ENCODE measurements around the gene ATP6AP1.

ATP6AP1 gene

GRCh38 chrX:154401045-154401799, 27.3 kb upstream of the ATP6AP1 start:
- Histone ChIP-seq H3K4me3 (ENCODE audit: low read length) (no peak overlapping the region), H3K27ac (ENCODE audit: low read depth, low read length) (no peak overlapping the region)
- TF ChIP-seq EZH2phosphoT487 (IDR thresholded peaks at IDR 0.05; ENCODE audit: borderline replicate concordance, low read length) (no peak), CTCF (IDR thresholded peaks at IDR 0.05; ENCODE audit: low read depth, low read length, poor library complexity, severe bottlenecking) (no peak)

GRCh38 chrX:154401918-154402621, 26.4 kb upstream of the ATP6AP1 start:
- no peak overlapping the region for H3K4me2 ChIP-seq (ENCODE audit: low read length)
- H3K27ac ChIP-seq (ENCODE audit: low read depth, low read length), result no peak overlapping the region
- H3K36me3 ChIP-seq (ENCODE audit: control insufficient read depth, low read length), result peaks cover 33% of the 10 kb centered on the region
- TF ChIP-seq EZH2phosphoT487 (IDR thresholded peaks at IDR 0.05; ENCODE audit: borderline replicate concordance, low read length), result no peak
- TF ChIP-seq CTCF (IDR thresholded peaks at IDR 0.05; ENCODE audit: low read depth, low read length, poor library complexity, severe bottlenecking), result no peak
- H3K9me2 ChIP-seq (replicated peaks; ENCODE audit: control insufficient read depth, low read length), result no peaks in the 10 kb centered on the region
- H3K4me3 ChIP-seq (ENCODE audit: low read length), result no peak overlapping the region
- peaks cover 25% of the 10 kb centered on the region for H3K79me2 ChIP-seq (ENCODE audit: control insufficient read depth, low read length)
- H3K27me3 ChIP-seq (ENCODE audit: control insufficient read depth, low read length), result no peaks in the 10 kb centered on the region
- H3K4me1 ChIP-seq (ENCODE audit: control insufficient read depth, low read length), result peaks cover 14% of the 10 kb centered on the region
- H3K9me3 ChIP-seq (ENCODE audit: control insufficient read depth, insufficient read depth, low read length), result no peaks in the 10 kb centered on the region
- H4K20me1 ChIP-seq (ENCODE audit: control insufficient read depth, insufficient read depth, low read depth, low read length), result no peaks in the 10 kb centered on the region
- peaks cover 29% of the 10 kb centered on the region for H3F3A ChIP-seq (ENCODE audit: control insufficient read depth, insufficient read depth)

More at GRCh38 chrX:154401045-154401799, 27.3 kb upstream of the ATP6AP1 start:
- H3K27me3 ChIP-seq (ENCODE audit: control insufficient read depth, low read length), result no peaks in the 10 kb centered on the region
- no peaks in the 10 kb centered on the region for H3K9me2 ChIP-seq (replicated peaks; ENCODE audit: control insufficient read depth, low read length)
- no peaks in the 10 kb centered on the region for H4K20me1 ChIP-seq (ENCODE audit: control insufficient read depth, insufficient read depth, low read depth, low read length)
- peaks cover 29% of the 10 kb centered on the region for H3F3A ChIP-seq (ENCODE audit: control insufficient read depth, insufficient read depth)
- peaks cover 33% of the 10 kb centered on the region for H3K36me3 ChIP-seq (ENCODE audit: control insufficient read depth, low read length)
- H3K4me2 ChIP-seq (ENCODE audit: low read length), result no peak overlapping the region
- no peaks in the 10 kb centered on the region for H3K9me3 ChIP-seq (ENCODE audit: control insufficient read depth, insufficient read depth, low read length)
- peaks cover 28% of the 10 kb centered on the region for H3K79me2 ChIP-seq (ENCODE audit: control insufficient read depth, low read length)
- peaks cover 17% of the 10 kb centered on the region for H3K4me1 ChIP-seq (ENCODE audit: control insufficient read depth, low read length)

- Histone ChIP-seq H3K36me3 (ENCODE audit: control insufficient read depth, low read length) (peaks cover 33% of the 10 kb centered on the region), H3K4me3 (ENCODE audit: low read length) (no peak overlapping the region), H4K20me1 (ENCODE audit: control insufficient read depth, insufficient read depth, low read depth, low read length) (no peaks in the 10 kb centered on the region), H3K27me3 (ENCODE audit: control insufficient read depth, low read length) (no peaks in the 10 kb centered on the region), H3K27ac (ENCODE audit: low read depth, low read length) (no peak overlapping the region), H3K4me1 (ENCODE audit: control insufficient read depth, low read length) (peaks cover 11% of the 10 kb centered on the region), H3F3A (ENCODE audit: control insufficient read depth, insufficient read depth) (peaks cover 29% of the 10 kb centered on the region), H3K9me2 (replicated peaks; ENCODE audit: control insufficient read depth, low read length) (no peaks in the 10 kb centered on the region), H3K79me2 (ENCODE audit: control insufficient read depth, low read length) (peaks cover 19% of the 10 kb centered on the region), H3K4me2 (ENCODE audit: low read length) (no peak overlapping the region), H3K9me3 (ENCODE audit: control insufficient read depth, insufficient read depth, low read length) (no peaks in the 10 kb centered on the region)
- no peak for TF ChIP-seq CTCF (IDR thresholded peaks at IDR 0.05; ENCODE audit: low read depth, low read length, poor library complexity, severe bottlenecking)
- no peak for TF ChIP-seq EZH2phosphoT487 (IDR thresholded peaks at IDR 0.05; ENCODE audit: borderline replicate concordance, low read length)
These were observed 25.8 kb upstream of the ATP6AP1 start for GRCh38 chrX:154402622-154403127.

All from DOHH2 (cell line).